SK-N-SH treated with all-trans-retinoic acid at 6 μM for 48 hours (cell line): ENCODE results near the gene PRKAG1.

Experiments used
- ATAC-seq: fragments of 200-7000 bp; cut with Tn5 transposase; 3 replicates; pipeline ENCODE4 v1.9.1; 2020; ENCODE audit warnings: mild to moderate bottlenecking, moderate library complexity
- ARNTL ChIP-seq: fragments of 450-650 bp; formaldehyde crosslinking; IDR thresholded peaks from 2 replicates; pipeline ENCODE4 v1.5.0; 2020; ENCODE audit warnings: low read depth, mild to moderate bottlenecking, moderate library complexity, borderline replicate concordance
- BACH2 ChIP-seq: fragments of 250-450 bp; sonication (Bioruptor Pico); IDR thresholded peaks from 2 replicates; pipeline ENCODE4 v1.9.0; 2021; ENCODE audit warnings: mild to moderate bottlenecking, borderline replicate concordance
- CREB5 ChIP-seq: fragments of 250-450 bp; sonication (Bioruptor Pico); IDR thresholded peaks from 2 replicates; pipeline ENCODE4 v1.5.1; 2020; ENCODE audit warnings: low read depth, mild to moderate bottlenecking, moderate library complexity
- CSDC2 ChIP-seq: fragments of 250-450 bp; sonication (Bioruptor Pico); IDR thresholded peaks from 2 replicates; pipeline ENCODE4 v1.5.0; 2020; ENCODE audit warnings: mild to moderate bottlenecking, moderate library complexity
- CSRNP3 ChIP-seq: fragments of 250-450 bp; sonication (Bioruptor Pico); IDR thresholded peaks from 2 replicates; pipeline ENCODE4 v1.5.1; 2021; ENCODE audit warnings: mild to moderate bottlenecking, moderate library complexity
- ESRRG ChIP-seq: fragments of 250-450 bp; sonication (Bioruptor Pico); IDR thresholded peaks from 2 replicates; pipeline ENCODE4 v1.6.1; 2021; ENCODE audit warnings: mild to moderate bottlenecking
- GLIS3 ChIP-seq: fragments of 250-450 bp; sonication (Bioruptor Pico); IDR thresholded peaks from 2 replicates; pipeline ENCODE4 v1.5.0; 2020; ENCODE audit warnings: mild to moderate bottlenecking, moderate library complexity
- ISL1 ChIP-seq: fragments of 250-450 bp; sonication (Bioruptor Pico); IDR thresholded peaks from 2 replicates; pipeline ENCODE4 v2.1.2; 2022; ENCODE audit warnings: mild to moderate bottlenecking, moderate library complexity
- OSR1 ChIP-seq: fragments of 250-450 bp; sonication (Bioruptor Pico); IDR thresholded peaks from 2 replicates; pipeline ENCODE4 v1.8.0; 2022; ENCODE audit warnings: moderate library complexity, mild to moderate bottlenecking, inconsistent platforms
- PATZ1 ChIP-seq: fragments of 250-450 bp; sonication (Bioruptor Pico); IDR thresholded peaks from 2 replicates; pipeline ENCODE4 v1.8.0; 2020; ENCODE audit warnings: mild to moderate bottlenecking, moderate library complexity, borderline replicate concordance
- POU6F1 ChIP-seq: fragments of 250-450 bp; sonication (Bioruptor Pico); IDR thresholded peaks from 2 replicates; pipeline ENCODE4 v1.8.0; 2021; ENCODE audit warnings: low read depth, mild to moderate bottlenecking, moderate library complexity, borderline replicate concordance
- PPARA ChIP-seq: fragments of 250-450 bp; sonication (Bioruptor Pico); IDR thresholded peaks from 2 replicates; pipeline ENCODE4 v1.5.0; 2020; ENCODE audit warnings: mild to moderate bottlenecking, borderline replicate concordance
- RARB ChIP-seq: fragments of 250-450 bp; sonication (Bioruptor Pico); IDR thresholded peaks from 2 replicates; pipeline ENCODE4 v1.8.0; 2021; ENCODE audit warnings: mild to moderate bottlenecking, moderate library complexity
- SNAI2 ChIP-seq: fragments of 250-450 bp; sonication (Bioruptor Pico); IDR thresholded peaks from 2 replicates; pipeline ENCODE4 v1.5.0; 2020; ENCODE audit warnings: mild to moderate bottlenecking, moderate library complexity
- TCF4 ChIP-seq: fragments of 250-450 bp; sonication (Bioruptor Pico); IDR thresholded peaks from 2 replicates; pipeline ENCODE4 v1.8.0; 2021; ENCODE audit warnings: mild to moderate bottlenecking, moderate library complexity, borderline replicate concordance
- TOX ChIP-seq: fragments of 250-450 bp; sonication (Bioruptor Pico); IDR thresholded peaks from 2 replicates; pipeline ENCODE4 v1.8.0; 2021; ENCODE audit warnings: mild to moderate bottlenecking, moderate library complexity, borderline replicate concordance
- TSHZ2 ChIP-seq: fragments of 250-450 bp; sonication (Bioruptor Pico); IDR thresholded peaks from 2 replicates; pipeline ENCODE4 v1.5.0; 2020; ENCODE audit warnings: mild to moderate bottlenecking, moderate library complexity
- ZC3H10 ChIP-seq: fragments of 250-450 bp; sonication (Bioruptor Pico); IDR thresholded peaks from 2 replicates; pipeline ENCODE4 v1.5.1; 2021; ENCODE audit warnings: mild to moderate bottlenecking, moderate library complexity
- ZFP3 ChIP-seq: fragments of 250-450 bp; sonication (Bioruptor Pico); IDR thresholded peaks from 2 replicates; pipeline ENCODE4 v1.5.0; 2020; ENCODE audit warnings: mild to moderate bottlenecking, moderate library complexity
- ZFP30 ChIP-seq: fragments of 450-650 bp; formaldehyde crosslinking; IDR thresholded peaks from 2 replicates; pipeline ENCODE4 v1.5.0; 2022; ENCODE audit warnings: mild to moderate bottlenecking, moderate library complexity
- ZNF565 ChIP-seq: fragments of 450-650 bp; formaldehyde crosslinking; conservative IDR thresholded peaks from 2 replicates; pipeline ENCODE4 v1.5.0; 2020; ENCODE audit warnings: low read depth, mild to moderate bottlenecking, moderate library complexity
- ZNF70 ChIP-seq: fragments of 450-650 bp; formaldehyde crosslinking; IDR thresholded peaks from 2 replicates; pipeline ENCODE4 v1.5.0; 2020; ENCODE audit warnings: mild to moderate bottlenecking, moderate library complexity
- ZNF8 ChIP-seq: fragments of 450-650 bp; formaldehyde crosslinking; IDR thresholded peaks from 2 replicates; pipeline ENCODE4 v1.5.0; 2020; ENCODE audit warnings: mild to moderate bottlenecking, moderate library complexity

The PRKAG1 gene

GRCh38 chr12:48977290-48978281 lies 41.0 kb downstream of the PRKAG1 start:
- peak; percentile 77 for ATAC-seq

GRCh38 chr12:48973941-48974673 lies 44.5 kb downstream of the PRKAG1 start:
- TF ChIP-seq GLIS3 (CRISPR knock-in tag) = no peak
- TF ChIP-seq, all 23 proteins: peak for 0
- peak; percentile 69 for ATAC-seq

More at GRCh38 chr12:48977290-48978281, 41.0 kb downstream of the PRKAG1 start:
- no peak for TF ChIP-seq OSR1 (CRISPR knock-in tag)
- no peak for TF ChIP-seq TOX
- no peak for TF ChIP-seq ESRRG (CRISPR knock-in tag)
- TF ChIP-seq ZFP30 (CRISPR knock-in tag) = no peak
- no peak for TF ChIP-seq SNAI2 (CRISPR knock-in tag)
- no peak for TF ChIP-seq GLIS3 (CRISPR knock-in tag)
- TF ChIP-seq CSRNP3 (CRISPR knock-in tag) = no peak
- no peak for TF ChIP-seq ZNF565 (CRISPR knock-in tag)
- no peak for TF ChIP-seq BACH2 (CRISPR knock-in tag)
- no peak for TF ChIP-seq ZFP3
- no peak for TF ChIP-seq ZNF70 (CRISPR knock-in tag)
- no peak for TF ChIP-seq CSDC2
- no peak for TF ChIP-seq RARB
- no peak for TF ChIP-seq ARNTL (CRISPR knock-in tag)
- no peak for TF ChIP-seq TCF4 (CRISPR knock-in tag)
- no peak for TF ChIP-seq PPARA
- TF ChIP-seq ISL1 (CRISPR knock-in tag) = no peak

- TF ChIP-seq GLIS3 (CRISPR knock-in tag) = no peak
- no peak for TF ChIP-seq CSDC2
- no peak for TF ChIP-seq RARB
- no peak for TF ChIP-seq ZNF8
- TF ChIP-seq OSR1 (CRISPR knock-in tag) = no peak
- no peak for TF ChIP-seq TOX
- no peak for TF ChIP-seq PATZ1
- TF ChIP-seq TCF4 (CRISPR knock-in tag) = no peak
- TF ChIP-seq POU6F1 (CRISPR knock-in tag) = no peak
- no peak for TF ChIP-seq CREB5
- TF ChIP-seq ESRRG (CRISPR knock-in tag) = no peak
- TF ChIP-seq BACH2 (CRISPR knock-in tag) = no peak
- TF ChIP-seq ZNF565 (CRISPR knock-in tag) = no peak
- TF ChIP-seq ZFP3 = no peak
- no peak for TF ChIP-seq TSHZ2 (CRISPR knock-in tag)
- TF ChIP-seq ZNF70 (CRISPR knock-in tag) = no peak
- no peak for TF ChIP-seq ZFP30 (CRISPR knock-in tag)
- no peak for TF ChIP-seq ZC3H10 (CRISPR knock-in tag)
- ATAC-seq = no peak
Measured at GRCh38 chr12:48973531-48973930, 45.0 kb downstream of the PRKAG1 start.
